Osteoblast (primary cell): Measurements from ENCODE around the gene HCRTR2. TPM values are rescaled to one million over a fixed set of nuclear protein-coding genes. Genes with fewer than 3 reads are reported as not detected.
"Not testable (repeated sequence)": the region's sequence is repeated elsewhere in the genome, so short reads cannot be mapped to it uniquely, and the experiment has no call there.

ENCODE experiments used
- DNase-seq: peaks from one replicate; pipeline ENCODE4 v3.0.0; 2011; ENCODE audit warnings: low spot score, mixed read lengths; ENCODE audit not compliant: insufficient read length; ENCODE audit errors: missing footprints
- H2AFZ ChIP-seq: 2 replicates; pipeline ENCODE4 v1.6.0; 2011; ENCODE audit warnings: mild to moderate bottlenecking, low read length
- H3K27ac ChIP-seq: 2 replicates; pipeline ENCODE4 v1.5.1; 2011; ENCODE audit warnings: mild to moderate bottlenecking, low read depth, low read length, moderate library complexity
- H3K27me3 ChIP-seq: 2 replicates; pipeline ENCODE4 v1.6.0; 2012; ENCODE audit warnings: mild to moderate bottlenecking, control low read depth, inconsistent platforms, low read length, moderate library complexity; ENCODE audit not compliant: insufficient read depth
- H3K36me3 ChIP-seq: 2 replicates; pipeline ENCODE4 v1.5.1; 2011; ENCODE audit warnings: mild to moderate bottlenecking, low read length, control low read depth, moderate library complexity; ENCODE audit not compliant: insufficient read depth
- H3K4me1 ChIP-seq: 2 replicates; pipeline ENCODE4 v1.5.1; 2011; ENCODE audit warnings: mild to moderate bottlenecking, low read length, control low read depth, moderate library complexity; ENCODE audit not compliant: insufficient read depth
- H3K4me2 ChIP-seq: 2 replicates; pipeline ENCODE4 v1.6.0; 2011; ENCODE audit warnings: mild to moderate bottlenecking, low read length; ENCODE audit not compliant: insufficient read depth
- H3K4me3 ChIP-seq: fragments of 200-600 bp; sonication (generic); 3 replicates; pipeline ENCODE4 v1.5.1; 2012; ENCODE audit warnings: mild to moderate bottlenecking, low read length, inconsistent platforms; ENCODE audit not compliant: insufficient read depth
- H3K79me2 ChIP-seq: 2 replicates; pipeline ENCODE4 v1.6.0; 2012; ENCODE audit warnings: mild to moderate bottlenecking, low read length, control low read depth, inconsistent platforms; ENCODE audit not compliant: insufficient read depth
- H3K9me3 ChIP-seq: 2 replicates; pipeline ENCODE4 v1.5.1; 2011; ENCODE audit warnings: low read depth, low read length, control low read depth
- H4K20me1 ChIP-seq: 2 replicates; pipeline ENCODE4 v1.6.0; 2012; ENCODE audit warnings: mild to moderate bottlenecking, low read length, control low read depth; ENCODE audit not compliant: insufficient read depth
- CTCF ChIP-seq: IDR thresholded peaks from 2 replicates; pipeline ENCODE4 v1.5.1; 2011; ENCODE audit warnings: mild to moderate bottlenecking, low read depth, low read length, moderate library complexity; ENCODE audit errors: extremely low read depth
- total RNA-seq: library from RNA; depleted of rRNA; stranded (reverse); fragments of >200 nt; gene quantifications from 2 replicates; pipeline ENCODE4 v1.2.3, GENCODE V29; 2012

Gene HCRTR2
- total RNA-seq, 1 donor, result not detected

- H3K4me3 ChIP-seq, DNase-seq, H3K4me2 ChIP-seq, H3K27ac ChIP-seq, H3K27me3 ChIP-seq, H3K4me1 ChIP-seq, H3K79me2 ChIP-seq, H3K9me3 ChIP-seq, H2AFZ ChIP-seq, H4K20me1 ChIP-seq, H3K36me3 ChIP-seq: not testable (repeated sequence)
- TF ChIP-seq CTCF, result peak; percentile 60
Measured at GRCh38 chr6:55240975-55241605, 66.8 kb downstream of the HCRTR2 start.

DNA sequence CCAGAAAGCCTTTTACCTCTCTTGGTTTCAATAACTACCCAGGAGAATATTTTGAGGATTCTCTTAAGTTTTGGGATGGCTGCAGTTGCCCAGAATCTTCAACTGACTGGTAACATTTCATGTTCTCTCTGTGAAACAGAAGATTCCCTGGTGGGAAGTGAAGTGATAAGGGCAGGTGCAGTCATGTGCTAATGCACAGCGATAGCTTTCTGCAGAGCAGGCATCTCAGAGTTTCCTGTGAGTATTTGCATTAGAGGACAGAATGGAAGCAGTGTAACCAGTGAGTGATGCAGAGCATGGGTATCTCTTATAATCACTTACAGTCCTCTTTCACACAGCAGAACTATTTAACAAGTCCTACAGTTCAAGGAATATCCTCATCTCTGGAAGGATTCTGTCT, 76.1 kb downstream of the HCRTR2 start:
- Histone ChIP-seq H3K27me3 (no peaks in the 10 kb centered on the region), H3K27ac (no peak overlapping the region), H3K4me3 (no peak overlapping the region), H3K36me3 (no peaks in the 10 kb centered on the region), H3K9me3 (no peaks in the 10 kb centered on the region), H3K4me2 (no peak overlapping the region), H2AFZ (no peak overlapping the region), H3K79me2 (no peaks in the 10 kb centered on the region), H4K20me1 (no peaks in the 10 kb centered on the region), H3K4me1 (no peaks in the 10 kb centered on the region)
- DNase-seq, result no peak
- TF ChIP-seq CTCF, result no peak

GRCh38 chr6:55255113-55255512, 80.8 kb downstream of the HCRTR2 start:
- Histone ChIP-seq H2AFZ (no peak overlapping the region), H3K4me1 (no peaks in the 10 kb centered on the region), H3K4me2 (no peak overlapping the region), H3K27me3 (no peaks in the 10 kb centered on the region), H3K4me3 (no peak overlapping the region), H3K9me3 (no peaks in the 10 kb centered on the region), H4K20me1 (no peaks in the 10 kb centered on the region), H3K79me2 (no peaks in the 10 kb centered on the region), H3K36me3 (no peaks in the 10 kb centered on the region), H3K27ac (no peak overlapping the region)
- DNase-seq, result no peak
- no peak for TF ChIP-seq CTCF

GRCh38 chr6:55260181-55260580, 85.9 kb downstream of the HCRTR2 start:
- Histone ChIP-seq H3K4me1 (no peaks in the 10 kb centered on the region), H3K4me2 (no peak overlapping the region), H3K36me3 (no peaks in the 10 kb centered on the region), H3K4me3 (no peak overlapping the region), H2AFZ (no peak overlapping the region), H3K27me3 (no peaks in the 10 kb centered on the region), H3K27ac (no peak overlapping the region), H3K79me2 (no peaks in the 10 kb centered on the region), H3K9me3 (no peaks in the 10 kb centered on the region), H4K20me1 (no peaks in the 10 kb centered on the region)
- TF ChIP-seq CTCF, result no peak
- DNase-seq, result peak; percentile 9
